A549 treated with CORT108297 at 1 μM for 4 hours (cell line): Measurements from ENCODE around the gene CCDC194. TPM values are rescaled to one million over a fixed set of nuclear protein-coding genes. Genes with fewer than 3 reads are reported as not detected.

Experiments
- total RNA-seq: library from RNA; stranded (reverse); fragments of 200-300 nt; extraction: Qiagen RNA extraction; gene quantifications from 5 replicates; pipeline ENCODE4 v1.2.3, GENCODE V29; 2022

CCDC194 gene
- not detected in 5 replicates for total RNA-seq

DNA sequence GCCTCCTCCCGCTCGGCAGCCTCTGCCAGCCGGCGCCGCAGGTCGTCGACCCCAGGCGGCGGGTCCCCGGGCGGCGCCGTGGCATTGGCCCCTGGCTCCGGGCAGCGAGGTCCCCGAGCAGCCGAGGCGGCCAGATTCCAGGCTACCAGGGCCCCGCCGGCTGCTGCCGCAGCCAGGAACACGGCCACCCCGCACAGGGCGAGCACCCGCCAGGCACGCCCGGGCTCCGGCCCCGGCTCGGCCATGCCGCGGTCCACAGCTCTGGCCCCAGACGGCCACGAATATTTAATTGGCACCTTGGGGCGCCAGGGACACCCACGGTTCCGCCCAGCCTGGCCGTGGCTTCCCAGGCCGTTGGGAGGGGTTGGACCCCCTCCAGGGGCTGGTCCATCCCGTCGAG, at the start of gene CCDC194:
Gene CCDC194 (minus strand): TSS at position 283 of the 400 bp plus-strand sequence. CDS start 38 bp downstream, at position 245.

DNA sequence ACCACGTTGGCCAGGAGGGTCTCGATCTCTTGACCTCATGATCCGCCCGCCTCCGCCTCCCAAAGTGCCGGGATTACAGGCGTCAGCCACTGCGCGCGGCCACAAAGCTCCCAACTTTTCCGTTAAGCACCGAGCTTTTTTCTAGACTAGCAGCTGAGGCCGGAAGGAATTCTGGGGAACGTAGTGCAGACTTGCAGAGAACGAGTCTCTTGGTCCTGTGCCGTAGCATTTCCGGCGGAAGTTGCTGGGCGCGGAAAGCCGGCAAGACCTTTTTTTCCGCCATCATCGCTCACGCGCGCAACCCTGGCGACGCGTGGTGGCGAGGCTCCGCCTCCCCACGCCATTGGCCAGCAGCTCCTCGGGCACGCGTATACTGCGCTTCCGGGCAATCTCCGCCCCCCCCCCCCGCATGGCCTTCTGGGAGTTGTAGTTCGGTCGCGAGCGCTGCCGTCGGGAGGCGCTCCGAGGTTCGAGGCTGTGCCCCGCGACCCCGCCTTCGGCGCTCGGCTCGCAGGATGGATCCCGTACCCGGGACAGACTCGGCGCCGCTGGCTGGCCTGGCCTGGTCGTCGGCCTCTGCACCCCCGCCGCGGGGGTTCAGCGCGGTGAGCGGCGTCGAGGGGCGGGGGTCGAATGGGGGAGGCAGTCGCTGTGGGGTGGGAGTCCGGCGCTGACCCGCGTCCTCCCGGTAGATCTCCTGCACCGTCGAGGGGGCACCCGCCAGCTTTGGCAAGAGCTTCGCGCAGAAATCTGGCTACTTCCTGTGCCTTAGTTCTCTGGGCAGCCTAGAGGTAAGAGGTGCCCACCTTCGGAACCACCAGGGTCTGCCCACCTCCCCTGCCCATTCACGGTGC, 25.9 kb upstream of the CCDC194 start, which contains the start of gene MVB12A:
Gene MVB12A (plus strand): TSS at position 427 of the 854 bp plus-strand sequence. CDS start 89 bp downstream, at position 516.

DNA sequence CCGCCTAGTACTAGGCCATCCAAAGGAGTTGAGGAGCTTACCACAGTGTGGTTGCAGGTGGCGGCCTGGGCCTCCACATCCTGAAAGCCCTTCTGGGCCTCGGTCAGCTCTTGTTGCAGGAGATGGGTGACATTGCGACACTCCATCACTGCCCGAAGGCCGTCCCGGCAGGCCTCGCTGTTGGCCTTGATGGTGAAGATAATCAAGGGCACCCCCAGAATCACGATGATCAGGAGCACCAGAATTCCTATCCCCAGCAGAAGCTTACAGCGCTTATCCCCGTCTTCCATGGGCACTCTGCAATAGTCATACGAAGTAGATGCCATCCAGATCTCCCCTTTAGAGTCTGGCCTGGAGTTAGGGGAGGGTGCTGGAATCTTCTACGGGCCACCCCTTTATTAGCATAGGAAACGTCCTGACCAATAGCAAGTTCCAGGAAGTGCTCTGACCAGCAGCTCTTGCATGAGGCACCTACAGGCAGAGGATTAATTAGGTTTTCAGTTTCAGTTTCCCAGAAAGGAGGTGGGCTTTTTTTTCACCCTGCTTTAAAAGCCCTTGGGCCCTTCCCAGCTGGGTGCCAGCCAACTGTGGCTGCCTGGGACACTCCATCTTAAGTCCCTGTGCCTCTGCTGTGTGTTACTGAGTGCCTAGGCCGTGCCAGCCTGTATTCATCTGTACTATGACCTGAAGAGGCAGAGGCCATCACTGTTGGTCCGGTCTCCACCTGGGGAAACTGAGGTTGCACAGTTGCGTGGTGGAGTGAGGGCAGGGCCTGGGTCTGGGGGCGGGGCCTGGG, 11.5 kb upstream of the CCDC194 start, which contains the start of gene BST2:
Gene BST2 (minus strand): TSS at position 381 of the 796 bp plus-strand sequence. CDS start 55 bp downstream, at position 326.

DNA sequence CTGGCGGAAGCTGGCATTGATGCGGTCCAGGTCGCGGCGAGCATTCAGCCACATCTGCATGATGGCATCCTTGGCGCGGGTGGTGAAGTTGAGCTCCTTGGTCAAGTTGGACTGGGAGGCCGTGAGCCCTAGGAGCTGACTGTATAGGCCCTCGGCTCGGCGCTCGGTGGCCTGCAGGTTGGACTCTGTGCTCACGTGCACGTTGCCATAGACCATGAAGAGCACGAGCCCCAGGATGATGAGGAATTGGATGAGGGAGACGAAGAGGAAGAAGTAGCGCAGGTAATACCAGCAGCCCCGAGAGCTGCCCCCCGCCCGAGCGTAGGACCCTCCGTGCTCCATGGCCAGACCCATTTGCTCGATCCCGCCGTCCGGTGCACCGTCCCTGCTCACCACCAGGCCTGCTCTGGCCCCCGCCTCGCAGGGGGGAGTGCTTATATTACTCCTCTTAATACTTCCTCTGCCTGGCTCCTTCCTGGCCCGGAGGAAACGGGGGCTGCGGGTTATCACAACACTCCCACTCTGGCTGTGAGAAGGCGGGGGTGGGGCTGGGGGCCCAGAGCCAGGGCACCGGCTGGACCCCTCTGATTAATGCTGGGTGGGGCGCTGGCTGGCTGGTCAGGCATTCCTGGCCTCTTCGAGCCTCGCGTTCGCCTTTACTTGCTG, 16.9 kb downstream of the CCDC194 start, which contains the start of gene PLVAP:
Gene PLVAP (minus strand): TSS at position 408 of the 666 bp plus-strand sequence. CDS start 54 bp downstream, at position 354.

Other genes with a start within 250 kb of the CCDC194 start
- 13.4 to 16.6 TPM (median 15.8 TPM) in 5 replicates for gene USE1, start 178.8 kb downstream of the CCDC194 start, total RNA-seq
- gene OCEL1, start 168.0 kb downstream of the CCDC194 start, total RNA-seq: 10.5 to 11.7 TPM (median 11.3 TPM) in 5 replicates
- gene NR2F6, start 148.3 kb downstream of the CCDC194 start, total RNA-seq: 28.0 to 66.4 TPM (median 59.8 TPM) in 5 replicates
- 0.02 to 0.05 TPM in 2 of 5 replicates, not detected in the others for gene USHBP1, start 129.5 kb downstream of the CCDC194 start, total RNA-seq
- gene BABAM1, start 126.8 kb downstream of the CCDC194 start, total RNA-seq: 61.0 to 66.7 TPM (median 63.8 TPM) in 5 replicates
- 0.28 to 0.88 TPM (median 0.62 TPM) in 5 replicates for gene ANKLE1, start 112.3 kb downstream of the CCDC194 start, total RNA-seq
- 2.2 to 3.9 TPM (median 3.5 TPM) in 5 replicates for gene ABHD8, start 90.8 kb downstream of the CCDC194 start, total RNA-seq
- 57.9 to 102 TPM (median 92.7 TPM) in 5 replicates for gene MRPL34, start 88.3 kb downstream of the CCDC194 start, total RNA-seq
- 62.0 to 70.1 TPM (median 65.9 TPM) in 5 replicates for gene DDA1, start 84.6 kb downstream of the CCDC194 start, total RNA-seq
- gene ANO8, start 59.3 kb downstream of the CCDC194 start, total RNA-seq: 2.5 to 5.1 TPM (median 4.4 TPM) in 5 replicates
- gene GTPBP3, start 56.6 kb downstream of the CCDC194 start, total RNA-seq: 16.8 to 24.6 TPM (median 22.4 TPM) in 5 replicates
- gene PLVAP, start 16.9 kb downstream of the CCDC194 start, total RNA-seq: not detected in 5 replicates
- gene BST2, start 11.4 kb upstream of the CCDC194 start, total RNA-seq: 0.13 to 0.43 TPM in 2 of 5 replicates, not detected in the others
- 31.0 to 44.1 TPM (median 43.6 TPM) in 5 replicates for gene MVB12A, start 25.9 kb upstream of the CCDC194 start, total RNA-seq
- 0.58 to 1.1 TPM (median 0.84 TPM) in 5 replicates for gene TMEM221, start 54.5 kb upstream of the CCDC194 start, total RNA-seq
- gene NXNL1, start 66.7 kb upstream of the CCDC194 start, total RNA-seq: not detected in 5 replicates
- 2.2 to 3.5 TPM (median 3.0 TPM) in 5 replicates for gene SLC27A1, start 76.3 kb upstream of the CCDC194 start, total RNA-seq
- 46.3 to 80.6 TPM (median 76.2 TPM) in 5 replicates for gene PGLS, start 117.5 kb upstream of the CCDC194 start, total RNA-seq
- 54.8 to 78.8 TPM (median 71.2 TPM) in 5 replicates for gene COLGALT1, start 161.5 kb upstream of the CCDC194 start, total RNA-seq